HG03280 (cell line): ENCODE data around the gene PDE11A.

Source experiments
- ATAC-seq: cut with Tn5 transposase; IDR thresholded peaks from one replicate; pipeline ENCODE4 v1.9.1; 2021; ENCODE audit warnings: mild to moderate bottlenecking, moderate library complexity; ENCODE audit not compliant: unreplicated experiment

Gene PDE11A

GRCh38 chr2:177606636-177607035 is 465.9 kb downstream of the PDE11A start:
- ATAC-seq: no peak

DNA sequence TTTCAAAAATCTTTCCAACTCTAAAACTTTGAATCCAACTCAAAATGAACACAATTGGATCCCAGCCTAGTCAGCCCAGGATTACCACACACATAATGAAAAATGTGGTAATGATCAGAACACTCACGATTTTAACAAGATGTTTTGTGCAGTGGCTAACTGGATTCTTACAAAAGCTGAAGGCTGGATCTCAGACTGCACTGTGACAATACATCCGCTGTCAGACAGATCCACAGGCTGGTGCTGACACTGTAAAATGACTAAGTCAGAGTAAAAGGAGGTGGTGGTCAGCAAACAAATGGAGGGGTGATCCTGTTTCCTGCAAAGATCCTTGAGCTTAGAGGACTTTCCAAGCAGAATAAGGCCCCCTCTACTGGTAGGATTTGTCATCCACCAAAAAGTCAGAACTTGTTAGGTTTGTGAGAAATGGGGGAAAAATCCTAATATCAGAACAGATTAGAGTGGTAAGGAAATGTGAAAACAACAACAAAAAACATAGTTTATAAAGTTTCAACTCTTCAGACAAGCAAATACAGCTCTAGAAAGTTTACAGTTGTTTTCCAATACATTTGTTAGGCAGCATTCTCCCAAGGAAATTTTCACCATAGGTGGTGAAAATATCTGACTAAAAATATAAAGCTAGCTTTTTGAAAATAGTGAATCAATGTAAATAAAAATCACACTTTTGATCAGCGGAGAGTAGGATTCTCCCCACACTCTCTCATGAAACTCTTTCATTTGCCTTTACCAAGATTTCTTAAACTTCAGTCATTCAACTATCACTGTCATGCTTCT is 468.1 kb downstream of the PDE11A start:
- no peak for ATAC-seq

DNA sequence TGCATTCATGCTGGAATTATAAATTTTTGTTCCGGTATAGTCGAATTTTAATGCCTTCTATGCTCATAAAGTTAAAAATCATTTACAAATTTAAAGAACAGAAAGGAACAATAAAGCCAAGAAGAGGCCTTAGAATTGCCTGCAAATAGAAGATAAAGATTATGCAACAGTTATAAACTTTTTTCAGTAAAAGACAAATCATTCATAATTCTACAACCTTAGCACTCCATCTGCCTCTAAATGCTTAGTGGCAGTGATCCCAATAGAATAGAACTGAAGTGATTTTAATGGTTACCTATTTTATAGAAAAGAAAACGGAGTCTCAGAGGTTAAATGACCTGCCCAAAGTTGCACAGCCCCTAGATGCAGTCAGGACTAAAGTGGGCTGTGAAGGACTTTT is 468.8 kb downstream of the PDE11A start:
- ATAC-seq: no peak

DNA sequence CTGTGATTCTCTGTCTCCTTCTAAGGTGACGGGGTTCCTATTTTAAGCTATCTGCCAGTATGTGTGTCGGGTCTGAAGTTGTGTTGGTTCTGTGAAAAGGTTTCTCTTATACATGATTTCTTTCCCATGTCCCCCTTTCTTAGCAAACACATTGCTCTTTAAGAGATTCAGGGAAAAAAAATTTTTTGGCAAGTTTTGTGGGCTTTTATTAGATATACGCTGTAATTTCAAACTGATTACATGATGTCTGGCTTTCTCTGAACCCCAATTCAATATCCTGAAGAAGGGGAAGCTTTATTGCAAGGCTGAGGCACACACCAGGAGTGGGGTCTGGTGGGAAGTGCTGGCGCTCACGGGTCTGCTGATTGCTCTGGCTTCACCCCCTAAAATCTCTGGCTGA is 469.4 kb downstream of the PDE11A start:
- no peak for ATAC-seq

DNA sequence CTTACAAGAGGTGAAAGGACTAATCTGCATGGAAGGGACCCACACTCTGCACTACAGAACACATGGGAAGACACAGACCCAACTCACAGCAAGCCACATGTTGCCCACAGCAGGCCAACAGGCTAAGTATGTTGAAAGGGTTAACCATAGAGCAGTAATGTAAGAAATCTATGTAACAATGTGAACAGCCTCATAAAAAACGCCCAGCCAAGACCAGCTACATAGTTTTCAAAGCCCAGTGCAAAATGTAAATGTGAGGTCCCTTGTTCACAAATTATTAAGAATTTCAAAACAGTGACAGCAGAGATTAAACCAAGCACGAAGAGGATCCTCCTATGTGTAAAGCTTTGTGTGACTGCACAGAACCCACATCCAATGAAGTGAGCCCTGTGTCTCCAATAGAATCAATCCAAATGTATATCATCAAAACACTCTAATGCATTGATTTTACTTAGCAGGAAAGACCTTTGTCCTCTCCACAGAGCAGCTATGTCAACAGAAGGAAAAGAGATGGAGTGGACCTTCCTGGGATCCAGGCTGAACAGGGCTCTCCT is 469.9 kb downstream of the PDE11A start:
- ATAC-seq: no peak

DNA sequence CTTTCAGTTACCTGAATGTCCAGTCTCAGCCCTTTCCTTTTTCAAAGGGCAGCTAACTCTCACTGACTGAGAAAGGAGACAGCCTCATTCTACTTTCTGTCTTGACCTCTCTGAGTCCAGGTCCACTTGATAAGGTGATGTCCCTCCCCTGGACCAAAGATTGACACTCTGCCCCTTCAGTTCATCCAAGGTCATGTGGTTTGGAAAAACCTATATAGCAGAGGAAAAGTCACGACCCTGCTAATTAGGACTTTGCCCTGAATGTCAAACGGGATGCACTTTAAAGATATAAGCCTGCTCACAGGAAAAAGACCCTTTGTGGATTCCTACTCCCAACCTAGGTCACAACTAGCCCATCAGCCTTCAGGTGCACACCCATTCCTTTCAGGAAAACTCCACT is 471.7 kb downstream of the PDE11A start:
- no peak for ATAC-seq

- no peak for ATAC-seq
Measured at GRCh38 chr2:177599956-177600355, 472.6 kb downstream of the PDE11A start.

DNA sequence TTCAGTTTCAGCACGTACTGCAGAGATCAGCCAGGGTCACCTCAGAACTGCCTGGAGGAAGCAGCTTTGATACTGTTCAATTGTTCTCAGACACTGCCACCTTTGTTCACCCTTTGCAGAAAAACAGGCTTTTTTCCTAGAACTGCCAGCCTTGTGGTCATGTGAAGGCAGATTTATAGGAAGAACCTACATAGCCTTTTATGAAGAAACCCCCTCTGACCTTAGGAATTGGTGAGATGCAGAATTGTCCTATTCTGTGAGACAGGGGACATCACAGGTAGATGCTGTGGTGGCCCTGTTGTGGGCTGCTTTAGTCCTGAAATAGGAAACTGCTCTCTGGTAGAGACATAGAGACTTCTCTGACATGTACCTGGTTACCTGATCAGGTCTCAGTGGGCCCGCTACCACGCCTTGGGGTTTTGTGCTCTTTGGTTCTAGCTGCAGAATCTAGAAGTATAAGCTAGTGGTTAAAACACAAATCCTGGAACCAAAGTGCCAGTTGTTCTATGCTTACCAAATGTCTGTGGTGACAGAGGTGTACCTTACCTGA is 473.4 kb downstream of the PDE11A start:
- no peak for ATAC-seq

DNA sequence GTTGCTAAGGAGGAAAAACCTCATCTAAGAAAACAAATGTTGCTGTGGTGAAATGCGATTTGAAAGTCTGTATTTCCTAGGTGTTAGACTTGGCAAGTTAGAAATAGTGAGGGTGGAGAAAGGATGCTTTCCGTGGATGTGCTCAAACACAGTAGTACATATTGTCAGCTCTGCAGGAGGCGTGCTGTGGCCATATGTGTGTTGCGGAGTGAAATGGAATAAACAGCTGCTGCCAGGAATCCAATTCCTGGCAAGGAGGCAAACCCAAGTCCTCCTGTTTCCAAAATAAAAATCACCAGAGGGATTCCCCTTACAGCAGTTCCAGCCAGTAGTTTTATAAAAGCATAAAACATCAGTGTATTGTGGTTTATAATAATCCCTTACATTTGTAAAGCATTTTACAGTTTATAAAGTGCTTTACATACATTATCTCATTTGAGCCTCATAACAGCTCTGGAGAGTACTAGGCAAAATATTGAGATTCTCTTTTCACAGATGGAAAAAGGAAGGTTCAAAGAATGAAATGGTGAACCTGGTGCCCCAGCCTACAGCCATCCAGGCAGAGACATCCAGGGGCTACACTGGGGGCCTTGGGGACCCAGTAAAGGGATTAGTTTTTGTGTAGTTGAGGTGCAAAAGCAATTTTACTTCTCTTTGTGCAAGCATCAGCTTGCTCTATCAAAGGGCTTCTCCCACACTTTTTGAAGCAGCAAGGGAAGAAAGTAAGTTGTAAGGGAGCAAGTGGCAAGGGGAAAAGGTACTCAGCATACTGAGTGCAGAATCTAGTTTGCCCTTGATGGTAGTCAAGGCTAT is 474.0 kb downstream of the PDE11A start:
- no peak for ATAC-seq

- no peak for ATAC-seq
Measured at GRCh38 chr2:177597759-177598158, 474.8 kb downstream of the PDE11A start.

GRCh38 chr2:177596866-177597265 is 475.7 kb downstream of the PDE11A start:
- no peak for ATAC-seq

- ATAC-seq: no peak
Measured at GRCh38 chr2:177595126-177595845, 477.3 kb downstream of the PDE11A start.

DNA sequence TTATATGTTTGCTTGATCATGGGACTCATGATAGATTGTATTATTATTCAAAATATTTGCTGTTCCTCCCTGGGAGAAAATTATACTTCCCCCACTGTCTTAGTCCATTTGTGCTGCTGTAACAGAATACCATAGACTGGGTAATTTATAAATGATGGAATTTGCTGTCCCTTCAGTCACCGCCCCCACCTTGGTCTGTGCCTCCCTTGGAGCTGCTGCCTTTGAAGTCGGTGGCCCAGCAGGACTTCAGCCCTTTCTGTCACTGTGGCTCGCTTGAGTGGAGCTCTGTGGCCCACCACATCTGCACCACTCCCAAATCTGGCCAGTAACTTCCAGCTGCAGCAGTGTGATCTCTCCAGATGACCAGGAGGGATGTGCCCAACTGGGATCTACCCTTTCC is 479.2 kb downstream of the PDE11A start:
- ATAC-seq: no peak

- no peak for ATAC-seq
Measured at GRCh38 chr2:177592945-177593344, 479.6 kb downstream of the PDE11A start.

GRCh38 chr2:177592397-177592796 is 480.2 kb downstream of the PDE11A start:
- ATAC-seq: no peak

DNA sequence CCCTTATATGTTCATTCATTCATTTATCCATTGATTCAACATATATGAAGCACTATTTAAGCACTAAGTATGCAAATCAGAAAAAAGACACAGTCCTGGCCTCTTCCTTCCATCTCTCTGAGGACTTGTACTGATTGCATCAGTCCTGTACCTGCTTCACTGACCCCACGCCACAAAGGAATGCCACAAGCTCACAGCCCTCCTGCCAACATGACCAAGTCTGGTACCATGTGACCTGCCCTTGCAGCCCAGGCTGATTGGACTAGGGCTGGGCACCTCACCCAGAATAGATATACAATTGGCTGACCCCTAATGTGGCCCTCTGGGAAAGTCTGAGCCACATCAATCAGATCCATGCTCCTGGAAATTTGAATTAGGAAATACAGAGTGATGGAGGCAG is 483.4 kb downstream of the PDE11A start:
- no peak for ATAC-seq

GRCh38 chr2:177588671-177589070 is 483.9 kb downstream of the PDE11A start:
- ATAC-seq: no peak

- no peak for ATAC-seq
Measured at GRCh38 chr2:177587371-177587770, 485.2 kb downstream of the PDE11A start.

GRCh38 chr2:177586154-177586553 is 486.4 kb downstream of the PDE11A start:
- ATAC-seq: no peak

GRCh38 chr2:177585234-177585863 is 487.2 kb downstream of the PDE11A start:
- no peak for ATAC-seq
